Effector memory CD4-positive, alpha-beta T cell (primary cell): Measurements from ENCODE around the gene SPNS3.

Source experiments
- DNase-seq, 3 donors: peaks; one replicate each; pipeline ENCODE4 v3.0.0-alpha.2; 2020
- H3K27ac ChIP-seq: 2 replicates; pipeline ENCODE4 v1.7.0; 2013; ENCODE audit warnings: mild to moderate bottlenecking, low read length, moderate library complexity; ENCODE audit not compliant: insufficient read depth, poor library complexity, severe bottlenecking
- H3K27me3 ChIP-seq: replicated peaks from 2 replicates; pipeline ENCODE4 v1.7.0; 2013; ENCODE audit warnings: mild to moderate bottlenecking, low read length; ENCODE audit not compliant: insufficient read depth, control insufficient read depth, poor library complexity, severe bottlenecking
- H3K36me3 ChIP-seq: 2 replicates; pipeline ENCODE4 v1.7.0; 2013; ENCODE audit warnings: mild to moderate bottlenecking, low read length, moderate library complexity; ENCODE audit not compliant: control insufficient read depth, insufficient read depth
- H3K4me1 ChIP-seq: 2 replicates; pipeline ENCODE4 v1.7.0; 2013; ENCODE audit warnings: low read length, mild to moderate bottlenecking; ENCODE audit not compliant: control insufficient read depth, insufficient read depth, poor library complexity, severe bottlenecking
- H3K4me3 ChIP-seq: 2 replicates; pipeline ENCODE4 v1.7.0; 2013; ENCODE audit warnings: low read length, low read depth, mild to moderate bottlenecking; ENCODE audit not compliant: insufficient read depth, poor library complexity, severe bottlenecking
- H3K9me3 ChIP-seq: 2 replicates; pipeline ENCODE4 v1.7.0; 2013; ENCODE audit warnings: mild to moderate bottlenecking, low read length, moderate library complexity; ENCODE audit not compliant: control insufficient read depth

Gene SPNS3

DNA sequence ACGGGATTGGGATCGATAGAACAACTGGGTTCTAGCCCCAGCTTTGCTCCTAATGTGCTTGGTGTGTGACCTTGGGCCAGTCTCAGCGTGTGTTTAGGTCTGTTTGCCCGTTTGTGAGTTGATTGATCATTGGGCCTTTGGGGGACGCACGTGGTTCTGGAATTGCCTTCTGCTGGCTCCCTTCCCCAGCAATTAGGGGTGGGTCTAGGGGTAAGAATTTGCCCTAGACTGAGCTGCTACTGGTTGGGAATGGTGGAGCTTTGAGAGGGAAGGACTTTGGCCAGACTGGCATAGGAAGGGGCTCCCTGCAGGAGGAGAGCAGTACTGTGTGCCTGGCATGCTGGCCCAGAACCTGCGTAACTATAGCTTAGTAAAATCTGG is 66.4 kb downstream of the SPNS3 start:
- H3K9me3 ChIP-seq = no peaks in the 10 kb centered on the region
- H3K27me3 ChIP-seq = peaks cover 11% of the 10 kb centered on the region
- H3K4me3 ChIP-seq = peak overlapping the region; percentile 59
- H3K27ac ChIP-seq = no peak overlapping the region
- no peak for DNase-seq
- peaks cover 27% of the 10 kb centered on the region for H3K4me1 ChIP-seq
- H3K36me3 ChIP-seq = no peaks in the 10 kb centered on the region

DNA sequence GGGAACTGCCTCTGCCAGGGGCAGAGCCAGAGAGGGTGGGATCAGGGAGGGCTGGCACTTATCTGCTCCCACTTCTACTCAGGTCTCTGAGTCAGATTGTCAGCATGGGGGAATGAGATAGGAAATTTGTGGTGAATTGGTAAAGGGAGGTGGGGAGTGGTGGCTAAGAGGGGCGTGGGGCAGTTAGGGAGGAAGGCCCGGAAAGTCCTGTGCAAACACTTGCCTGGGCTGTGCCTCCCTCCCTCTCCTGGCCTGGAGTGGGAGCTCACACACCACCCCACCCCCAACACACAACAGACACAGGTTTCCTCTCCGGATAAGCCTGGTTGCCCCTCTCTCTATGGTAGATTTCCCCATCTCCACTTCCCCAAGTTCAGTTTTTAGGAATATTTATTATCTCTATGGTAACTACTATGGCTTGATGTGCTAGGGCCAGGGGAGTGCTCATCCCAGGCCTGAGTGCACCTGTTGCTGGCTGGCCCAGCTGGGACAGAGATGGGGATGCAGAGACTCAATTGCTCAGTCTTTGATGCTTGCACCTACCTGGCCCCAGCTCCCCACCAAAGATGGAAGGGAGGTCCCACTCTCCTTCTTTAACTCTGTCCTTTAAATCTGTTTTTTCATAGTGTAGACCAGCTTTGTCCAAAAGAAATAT is 67.7 kb downstream of the SPNS3 start:
- H3K4me1 ChIP-seq = peaks cover 27% of the 10 kb centered on the region
- H3K4me3 ChIP-seq = no peak overlapping the region
- H3K27ac ChIP-seq = no peak overlapping the region
- no peaks in the 10 kb centered on the region for H3K36me3 ChIP-seq
- peaks cover 11% of the 10 kb centered on the region for H3K27me3 ChIP-seq
- no peaks in the 10 kb centered on the region for H3K9me3 ChIP-seq
- DNase-seq = no peak

DNA sequence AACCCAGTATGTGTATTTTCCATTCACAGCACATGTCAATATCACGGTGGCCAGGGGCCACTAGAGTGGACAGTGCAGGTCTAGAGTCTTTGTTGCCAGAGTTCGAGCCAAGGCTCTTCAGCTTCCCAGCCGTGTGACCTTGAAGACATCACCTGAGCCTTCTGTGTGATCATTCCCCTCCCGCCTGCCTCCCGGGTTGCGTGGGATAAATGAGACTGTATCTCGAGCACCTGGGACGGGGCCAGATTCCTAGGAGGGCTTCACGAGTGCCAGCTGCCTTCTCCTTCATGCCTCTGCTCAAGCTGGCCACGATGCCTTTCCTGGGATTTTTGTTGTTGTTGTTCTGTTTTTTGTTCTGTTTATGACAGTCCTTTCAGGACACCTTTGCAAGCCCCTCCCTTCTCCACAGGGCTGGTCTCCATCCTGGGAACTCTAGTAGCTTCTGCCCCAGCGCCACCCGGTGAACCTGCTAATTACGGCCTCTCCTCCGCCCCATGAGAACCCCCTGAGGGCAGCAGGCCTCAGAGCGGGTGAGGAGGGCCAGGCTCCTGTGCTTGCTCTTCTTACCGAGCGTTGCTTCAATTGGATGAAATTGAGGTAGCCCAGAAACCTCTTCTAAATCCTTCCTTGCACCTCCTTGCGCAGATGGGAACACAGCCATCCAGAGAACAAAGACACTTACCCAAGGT is 68.9 kb downstream of the SPNS3 start:
- peaks cover 27% of the 10 kb centered on the region for H3K4me1 ChIP-seq
- peaks cover 11% of the 10 kb centered on the region for H3K27me3 ChIP-seq
- H3K9me3 ChIP-seq = no peaks in the 10 kb centered on the region
- H3K36me3 ChIP-seq = no peaks in the 10 kb centered on the region
- no peak overlapping the region for H3K27ac ChIP-seq
- H3K4me3 ChIP-seq = no peak overlapping the region
- DNase-seq = no peak

DNA sequence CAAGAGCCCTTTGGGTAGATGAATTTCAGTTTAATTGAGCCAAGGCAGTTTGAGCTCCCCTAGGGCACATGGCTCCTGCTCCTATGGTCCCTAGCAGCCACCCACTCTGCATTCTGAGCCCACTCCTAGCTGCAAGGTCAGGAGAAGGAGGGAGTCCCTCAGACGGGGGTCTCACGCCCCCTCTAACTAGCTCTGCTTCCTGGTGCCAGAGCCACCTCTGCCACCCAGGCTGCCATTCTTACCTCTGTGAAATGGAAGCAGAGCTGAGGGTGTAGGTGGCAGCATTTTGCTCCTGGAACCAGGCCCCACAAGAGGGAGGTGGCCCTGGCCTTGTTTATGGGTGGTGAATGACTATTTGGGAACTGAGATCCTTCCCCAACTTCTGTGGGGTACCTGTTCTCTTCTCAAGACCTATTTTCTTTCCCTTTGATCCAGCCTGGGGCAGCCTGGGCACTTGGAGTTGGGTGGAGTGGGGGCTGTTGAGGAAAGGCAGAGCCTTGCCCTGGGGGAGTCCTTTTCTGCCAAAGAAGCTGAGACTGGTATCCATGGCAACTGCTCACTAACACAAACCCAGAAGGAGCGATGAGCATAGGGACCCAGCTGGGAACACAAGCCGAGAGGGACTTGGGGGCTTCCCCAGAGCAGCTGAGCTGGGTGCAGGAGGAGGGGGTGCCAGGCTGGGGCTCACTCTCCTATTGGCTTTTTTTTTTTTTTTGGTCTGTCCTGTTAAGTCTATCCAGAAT is 69.7 kb downstream of the SPNS3 start:
- Histone ChIP-seq H3K27ac (no peak overlapping the region), H3K36me3 (no peaks in the 10 kb centered on the region), H3K9me3 (no peaks in the 10 kb centered on the region), H3K4me3 (no peak overlapping the region), H3K4me1 (peaks cover 27% of the 10 kb centered on the region), H3K27me3 (peaks cover 11% of the 10 kb centered on the region)
- DNase-seq = no peak

DNA sequence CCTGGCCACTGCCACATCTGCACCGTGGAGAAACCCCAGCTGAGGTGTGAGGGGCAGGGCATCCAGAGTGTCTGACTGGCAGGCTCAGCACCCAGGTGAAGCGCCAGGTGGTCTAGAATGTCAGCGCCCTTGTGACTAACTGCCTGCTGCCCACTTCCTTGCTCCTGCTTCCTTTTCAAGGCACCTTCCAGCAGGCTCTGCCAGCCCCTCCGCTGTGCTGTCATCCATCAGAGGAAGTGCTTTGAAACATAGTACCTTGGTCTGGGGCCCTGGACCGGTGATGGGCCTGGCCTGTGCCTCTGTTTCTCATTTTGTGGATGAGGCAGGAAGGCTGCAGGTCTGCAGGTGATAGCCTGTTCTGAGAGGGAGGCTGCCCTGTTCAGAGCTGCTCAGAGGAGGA is 70.4 kb downstream of the SPNS3 start:
- Histone ChIP-seq H3K4me1 (peaks cover 26% of the 10 kb centered on the region), H3K36me3 (no peaks in the 10 kb centered on the region), H3K4me3 (no peak overlapping the region), H3K27me3 (peaks cover 11% of the 10 kb centered on the region), H3K27ac (no peak overlapping the region), H3K9me3 (no peaks in the 10 kb centered on the region)
- no peak for DNase-seq

DNA sequence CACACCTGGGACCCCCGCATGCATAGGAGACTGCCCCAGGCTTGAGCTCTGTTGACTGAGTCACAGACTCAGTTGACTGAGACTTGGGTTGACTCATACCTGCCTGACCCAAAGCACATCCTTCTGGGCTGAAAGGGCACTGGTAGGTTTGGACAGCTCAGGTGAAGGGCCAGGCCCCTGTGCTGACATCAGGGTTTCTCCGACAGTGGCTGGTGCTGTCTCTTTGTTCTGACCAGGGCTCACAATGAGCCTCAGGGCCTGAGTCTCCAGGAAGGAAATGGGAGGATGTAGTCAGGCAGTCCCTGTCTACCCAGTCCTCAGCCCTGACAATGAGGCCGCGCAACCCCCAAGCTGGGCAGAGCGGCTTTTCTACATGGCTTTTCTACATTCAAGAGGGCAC is 71.4 kb downstream of the SPNS3 start:
- H3K9me3 ChIP-seq = no peaks in the 10 kb centered on the region

DNA sequence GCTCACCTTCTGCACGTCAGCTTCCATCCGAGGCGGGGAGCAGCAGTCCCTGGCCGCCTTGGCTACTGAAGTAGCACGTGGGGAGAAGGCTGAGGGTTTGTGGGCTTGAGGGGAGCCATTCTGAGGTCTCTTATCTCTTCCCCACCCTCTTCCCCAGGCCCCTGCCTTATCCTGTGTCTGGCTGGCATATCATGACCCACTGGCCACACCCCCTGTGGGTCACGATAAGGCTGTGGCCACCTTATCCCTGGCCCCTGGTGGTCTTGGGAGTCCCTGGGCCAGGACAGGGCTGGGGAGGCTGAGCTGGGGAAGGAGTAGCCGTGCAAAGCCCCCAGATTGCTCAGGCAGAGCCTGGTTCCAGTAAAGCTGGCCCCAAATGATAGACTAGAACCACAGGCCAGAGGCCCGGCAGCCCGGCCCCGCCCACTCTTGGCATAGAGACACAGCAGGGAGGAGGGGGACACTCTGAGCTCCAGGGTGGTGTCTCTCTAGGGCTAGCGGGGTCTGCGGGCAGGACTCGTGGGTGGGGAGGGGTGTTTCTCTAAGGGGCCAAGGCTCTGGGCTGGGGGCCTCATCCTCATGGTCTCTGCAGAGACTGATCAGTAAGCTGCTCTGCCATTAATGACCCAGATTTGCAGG is 72.6 kb downstream of the SPNS3 start:
- Histone ChIP-seq H3K4me3 (no peak overlapping the region), H3K27ac (no peak overlapping the region), H3K36me3 (no peaks in the 10 kb centered on the region), H3K4me1 (peaks cover 5% of the 10 kb centered on the region), H3K9me3 (no peaks in the 10 kb centered on the region), H3K27me3 (peaks cover 6% of the 10 kb centered on the region)
- DNase-seq = no peak

More for the DNA sequence above, 71.4 kb downstream of the SPNS3 start:
- Histone ChIP-seq H3K4me3 (no peak overlapping the region), H3K4me1 (peaks cover 16% of the 10 kb centered on the region), H3K27me3 (peaks cover 8% of the 10 kb centered on the region), H3K36me3 (no peaks in the 10 kb centered on the region), H3K27ac (no peak overlapping the region)
- no peak for DNase-seq

DNA sequence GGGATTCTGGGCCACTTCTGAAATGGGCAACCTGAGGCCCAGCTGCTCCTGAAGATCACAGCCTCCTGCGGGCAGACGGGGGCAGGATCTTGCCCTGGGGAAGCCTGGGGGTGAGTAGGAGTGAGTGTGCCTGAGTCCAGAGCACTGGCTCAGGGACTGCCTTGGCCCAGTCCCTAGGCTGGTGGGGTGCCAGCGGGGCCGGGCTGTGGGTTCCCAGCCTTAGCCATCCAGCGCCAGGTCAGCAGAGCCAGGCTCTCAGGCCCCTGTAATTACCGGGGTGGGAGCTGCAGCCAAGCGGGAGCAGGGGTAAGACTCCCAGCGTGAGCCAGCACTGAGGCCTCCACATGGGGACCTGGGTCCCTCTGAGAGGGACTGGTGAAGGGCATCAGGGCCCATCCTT is 73.2 kb downstream of the SPNS3 start:
- no peak for DNase-seq
- peaks cover 6% of the 10 kb centered on the region for H3K27me3 ChIP-seq
- H3K4me3 ChIP-seq = no peak overlapping the region
- no peaks in the 10 kb centered on the region for H3K36me3 ChIP-seq
- H3K9me3 ChIP-seq = no peaks in the 10 kb centered on the region
- H3K4me1 ChIP-seq = peaks cover 5% of the 10 kb centered on the region
- no peak overlapping the region for H3K27ac ChIP-seq

DNA sequence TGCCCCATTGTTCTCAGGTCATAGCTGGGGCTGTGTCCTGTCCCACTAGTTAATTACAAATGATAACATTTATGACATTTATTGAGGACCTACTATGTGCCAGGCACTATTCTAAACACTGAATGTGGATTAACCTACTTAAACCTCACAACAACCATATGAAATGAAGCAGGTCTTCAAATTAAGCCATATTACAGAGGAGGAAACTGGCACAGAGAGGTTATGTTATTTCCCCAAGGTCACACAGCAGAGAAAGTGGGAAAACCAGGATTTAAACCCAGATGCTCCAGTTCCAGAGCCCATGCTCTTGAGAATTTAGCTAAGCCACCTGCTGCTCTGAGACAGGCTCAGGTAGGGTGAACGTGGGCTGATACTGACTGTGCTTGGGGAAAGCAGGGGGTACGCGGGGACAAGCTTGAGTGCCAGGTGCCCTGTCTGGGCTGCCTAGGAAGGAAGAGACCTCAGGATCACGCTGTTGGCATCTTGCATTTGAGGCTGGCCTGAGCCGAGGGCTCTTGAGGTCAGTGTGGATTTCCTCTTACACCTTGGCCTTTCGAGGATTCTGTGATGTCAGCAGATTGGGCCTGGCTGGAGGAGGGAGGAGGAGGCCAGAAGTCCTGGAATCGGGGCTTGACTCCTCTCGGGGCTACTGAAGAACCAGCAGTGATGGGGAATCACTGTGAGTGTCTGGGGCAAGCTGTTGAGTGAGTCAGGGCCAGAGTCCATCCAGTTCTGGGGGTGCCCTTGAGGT is 73.8 kb downstream of the SPNS3 start:
- Histone ChIP-seq H3K27me3 (peaks cover 3% of the 10 kb centered on the region), H3K27ac (no peak overlapping the region)
- DNase-seq = no peak

More for the DNA sequence above, 73.8 kb downstream of the SPNS3 start:
- Histone ChIP-seq H3K36me3 (no peaks in the 10 kb centered on the region), H3K4me1 (peaks cover 5% of the 10 kb centered on the region), H3K4me3 (no peak overlapping the region), H3K9me3 (no peaks in the 10 kb centered on the region)
